IMR-90 (cell line): ENCODE results near the gene TAF6L. TPM values are rescaled to one million over a fixed set of nuclear protein-coding genes. Genes with fewer than 3 reads are reported as not detected.

Source experiments
- ATAC-seq: fragments of 200-7000 bp; cut with Tn5 transposase; 2 replicates; pipeline ENCODE4 v1.9.1; 2020; ENCODE audit warnings: low read depth, mild to moderate bottlenecking, moderate library complexity
- BruUV-seq: library from RNA; stranded (reverse); fragments of 400-500 nt; replicated peaks from 2 replicates; lab custom pipeline; 2021; lab: Mats Ljungman, UMichigan
- CTCF ChIA-PET: fragments of 300-600 bp; formaldehyde crosslinking; extraction: SDS; loops from one replicate; lab custom pipeline; 2021; ENCODE audit warnings: antibody characterized with exemption; lab: Yijun Ruan, JAX
- POLR2A ChIA-PET: fragments of 300-600 bp; sonication (Branson Sonifier 250); formaldehyde crosslinking; loops from one replicate; lab custom pipeline; 2022; ENCODE audit warnings: antibody characterized with exemption; ENCODE audit not compliant: unreplicated experiment; lab: Charles Lee
- DNase-seq: peaks from one replicate; pipeline ENCODE4 v3.0.0; 2013
- H2AFZ ChIP-seq: replicated peaks from 2 replicates; pipeline ENCODE3; 2013; ENCODE audit warnings: low read length, mild to moderate bottlenecking; ENCODE audit not compliant: poor library complexity
- H2AK5ac ChIP-seq: 2 replicates; pipeline ENCODE4 v1.6.1; 2013; ENCODE audit warnings: low read depth, low read length, inconsistent platforms
- H2AK9ac ChIP-seq: replicated peaks from 2 replicates; pipeline ENCODE3; 2013; ENCODE audit warnings: mild to moderate bottlenecking, low read depth, low read length, moderate library complexity; ENCODE audit not compliant: poor library complexity
- H2BK120ac ChIP-seq: 2 replicates; pipeline ENCODE4 v1.6.1; 2013; ENCODE audit warnings: low read depth, low read length, inconsistent platforms
- H2BK15ac ChIP-seq: 3 replicates; pipeline ENCODE4 v1.6.1; 2013; ENCODE audit warnings: low read depth, low read length, inconsistent platforms
- H2BK20ac ChIP-seq: 2 replicates; pipeline ENCODE4 v1.6.1; 2013; ENCODE audit warnings: low read depth, mild to moderate bottlenecking, inconsistent platforms, low read length, moderate library complexity
- H2BK5ac ChIP-seq: 2 replicates; pipeline ENCODE4 v1.6.1; 2013; ENCODE audit warnings: mild to moderate bottlenecking, low read depth, low read length, inconsistent platforms; ENCODE audit not compliant: poor library complexity, severe bottlenecking
- H3K14ac ChIP-seq: replicated peaks from 2 replicates; pipeline ENCODE4 v1.6.1; 2013; ENCODE audit warnings: low read depth, low read length, inconsistent platforms
- H3K18ac ChIP-seq: 2 replicates; pipeline ENCODE4 v1.6.1; 2013; ENCODE audit warnings: low read depth, low read length, control low read depth
- H3K23ac ChIP-seq: 2 replicates; pipeline ENCODE4 v1.6.1; 2013; ENCODE audit warnings: low read depth, low read length, inconsistent platforms
- H3K27ac ChIP-seq: 2 replicates; pipeline ENCODE4 v1.5.1; 2013; ENCODE audit warnings: mild to moderate bottlenecking, control low read depth, low read length; ENCODE audit not compliant: insufficient read depth
- H3K27me3 ChIP-seq: 2 replicates; pipeline ENCODE4 v1.6.1; 2013; ENCODE audit warnings: low read length; ENCODE audit not compliant: control insufficient read depth, insufficient read depth
- H3K36me3 ChIP-seq: 2 replicates; pipeline ENCODE4 v1.6.1; 2013; ENCODE audit warnings: low read length, mixed read lengths; ENCODE audit not compliant: control insufficient read depth, insufficient read depth
- H3K4ac ChIP-seq: 2 replicates; pipeline ENCODE4 v1.6.1; 2013; ENCODE audit warnings: low read depth, low read length, inconsistent platforms
- H3K4me1 ChIP-seq: 2 replicates; pipeline ENCODE4 v1.6.1; 2013; ENCODE audit warnings: low read length, mixed read lengths; ENCODE audit not compliant: control insufficient read depth, insufficient read depth
- H3K4me2 ChIP-seq: 2 replicates; pipeline ENCODE4 v1.6.1; 2013; ENCODE audit warnings: low read depth, mild to moderate bottlenecking, control low read depth, low read length, moderate library complexity
- H3K4me3 ChIP-seq: 2 replicates; pipeline ENCODE4 v1.5.1; 2013; ENCODE audit warnings: low read depth, mild to moderate bottlenecking, control low read depth, low read length, moderate library complexity; ENCODE audit not compliant: insufficient read depth
- H3K56ac ChIP-seq: 2 replicates; pipeline ENCODE4 v1.6.1; 2013; ENCODE audit warnings: low read length, inconsistent platforms; ENCODE audit not compliant: insufficient read depth; ENCODE audit errors: extremely low read depth
- H3K79me1 ChIP-seq, 2 experiments: 2 replicates each; pipeline ENCODE4 v1.6.1; 2013; ENCODE audit warnings: low read length in 2 of 2, inconsistent platforms in 1 of 2, low read depth in 1 of 2
- H3K9ac ChIP-seq: 2 replicates; pipeline ENCODE4 v1.6.1; 2013; ENCODE audit warnings: low read depth, low read length, control low read depth
- H3K9me1 ChIP-seq: 2 replicates; pipeline ENCODE4 v1.6.1; 2013; ENCODE audit warnings: low read length, inconsistent platforms; ENCODE audit not compliant: insufficient read depth
- H3K9me3 ChIP-seq: 2 replicates; pipeline ENCODE4 v1.6.1; 2013; ENCODE audit warnings: low read length; ENCODE audit not compliant: control insufficient read depth, insufficient read depth
- H4K20me1 ChIP-seq: 2 replicates; pipeline ENCODE4 v1.6.1; 2013; ENCODE audit warnings: low read length, inconsistent platforms; ENCODE audit not compliant: insufficient read depth
- H4K5ac ChIP-seq: 2 replicates; pipeline ENCODE4 v1.6.1; 2013; ENCODE audit warnings: mild to moderate bottlenecking, low read depth, low read length, control low read depth
- H4K8ac ChIP-seq, 2 experiments: 2 replicates each; pipeline ENCODE4 v1.6.1; 2013; ENCODE audit warnings: low read depth in 2 of 2, low read length in 2 of 2, control low read depth in 1 of 2, inconsistent platforms in 1 of 2
- H4K91ac ChIP-seq: 2 replicates; pipeline ENCODE4 v1.6.1; 2013; ENCODE audit warnings: low read depth, low read length, inconsistent platforms; ENCODE audit not compliant: insufficient read depth
- CEBPB ChIP-seq: IDR thresholded peaks from 2 replicates; pipeline ENCODE4 v1.6.1; 2012; ENCODE audit warnings: low read depth, low read length, improper control_type of control experiment
- CHD1 ChIP-seq: IDR thresholded peaks from 2 replicates; pipeline ENCODE4 v1.6.1; 2012; ENCODE audit warnings: low read depth, low read length, improper control_type of control experiment
- CTCF ChIP-seq: conservative IDR thresholded peaks from 2 replicates; pipeline ENCODE4 v1.5.1; 2012; ENCODE audit warnings: mild to moderate bottlenecking, low read depth, low read length, improper control_type of control experiment
- FOS ChIP-seq: fragments of 150-350 bp; IDR thresholded peaks from 2 replicates; pipeline ENCODE4 v1.6.1; 2016; ENCODE audit warnings: low read depth, low read length
- MAFK ChIP-seq: IDR thresholded peaks from 2 replicates; pipeline ENCODE4 v1.6.1; 2012; ENCODE audit warnings: low read depth, low read length, improper control_type of control experiment
- MAZ ChIP-seq: IDR thresholded peaks from 2 replicates; pipeline ENCODE4 v1.6.1; 2012; ENCODE audit warnings: low read depth, mild to moderate bottlenecking, low read length, improper control_type of control experiment, moderate library complexity, borderline replicate concordance
- MXI1 ChIP-seq: IDR thresholded peaks from 2 replicates; pipeline ENCODE4 v1.6.1; 2012; ENCODE audit warnings: low read depth, mild to moderate bottlenecking, low read length, moderate library complexity, borderline replicate concordance
- NFE2L2 ChIP-seq: fragments of 150-350 bp; IDR thresholded peaks from 2 replicates; pipeline ENCODE4 v1.6.1; 2016; ENCODE audit warnings: low read depth, mild to moderate bottlenecking, low read length
- POLR2A ChIP-seq: IDR thresholded peaks from 2 replicates; pipeline ENCODE4 v1.6.1; 2012; ENCODE audit warnings: mild to moderate bottlenecking, low read depth, low read length
- RCOR1 ChIP-seq: IDR thresholded peaks from 2 replicates; pipeline ENCODE4 v1.6.1; 2012; ENCODE audit warnings: mild to moderate bottlenecking, low read length, improper control_type of control experiment; ENCODE audit not compliant: insufficient replicate concordance
- SMC3 ChIP-seq: fragments of 150-350 bp; IDR thresholded peaks from 2 replicates; pipeline ENCODE4 v1.6.1; 2016; ENCODE audit warnings: low read depth, mild to moderate bottlenecking, antibody characterized with exemption, low read length, moderate library complexity
- USF2 ChIP-seq: fragments of 150-350 bp; IDR thresholded peaks from 2 replicates; pipeline ENCODE4 v1.6.1; 2017; ENCODE audit warnings: mild to moderate bottlenecking, antibody characterized with exemption, low read length, low read depth
- WGBS, 2 experiments: methylation state at CpG; one replicate each; pipeline versions ENCODE4 v1.1.5 to v1.1.7; 2013; ENCODE audit warnings: missing lambda C conversion rate in 2 of 2; ENCODE audit not compliant: insufficient read length in 1 of 2; ENCODE audit errors: extremely low coverage in 2 of 2; 5-methylcytosine and 5-hydroxymethylcytosine counted together
- dilution Hi-C: fragments of 300-500 bp; cut with HindIII; formaldehyde crosslinking; loops from one replicate; pipeline ENCODE4 v1.14.3; 2018; ENCODE audit warnings: low sequenced_read_pairs; ENCODE audit not compliant: unreplicated experiment
- in situ Hi-C: fragments of 300-500 bp; cut with MboI; formaldehyde crosslinking; loops from 3 replicates; pipeline ENCODE4 v1.14.3; 2019; ENCODE audit warnings: low sequenced_read_pairs, inconsistent platforms, mixed read lengths
- intact Hi-C: fragments of 100-400 bp; cut with micrococcal nuclease; formaldehyde crosslinking; loops from 2 replicates; pipeline ENCODE4 v1.10.0; 2022
- polyA plus RNA-seq, 3 experiments: library from polyadenylated mRNA; depleted of rRNA; stranded (reverse); fragments of >200 nt; gene quantifications; 2 replicates each; pipeline ENCODE4 v1.2.3, GENCODE V29; 2012; ENCODE audit warnings: low replicate concordance in 1 of 3
- total RNA-seq: library from RNA; depleted of rRNA; stranded (reverse); fragments of >200 nt; gene quantifications from 2 replicates; pipeline ENCODE4 v1.2.3, GENCODE V29; 2012
- TF ChIP-seq, protein P1 (sequence below): fragments of 150-350 bp; IDR thresholded peaks from 2 replicates; pipeline ENCODE4 v1.6.1; 2016; ENCODE audit warnings: low read depth, mild to moderate bottlenecking, low read length, moderate library complexity, borderline replicate concordance

Gene TAF6L
- total and polyA plus RNA-seq, 2 of the 4 experiments (the other 2 are of a cell fraction), result 9.5 to 13.5 TPM

DNA sequence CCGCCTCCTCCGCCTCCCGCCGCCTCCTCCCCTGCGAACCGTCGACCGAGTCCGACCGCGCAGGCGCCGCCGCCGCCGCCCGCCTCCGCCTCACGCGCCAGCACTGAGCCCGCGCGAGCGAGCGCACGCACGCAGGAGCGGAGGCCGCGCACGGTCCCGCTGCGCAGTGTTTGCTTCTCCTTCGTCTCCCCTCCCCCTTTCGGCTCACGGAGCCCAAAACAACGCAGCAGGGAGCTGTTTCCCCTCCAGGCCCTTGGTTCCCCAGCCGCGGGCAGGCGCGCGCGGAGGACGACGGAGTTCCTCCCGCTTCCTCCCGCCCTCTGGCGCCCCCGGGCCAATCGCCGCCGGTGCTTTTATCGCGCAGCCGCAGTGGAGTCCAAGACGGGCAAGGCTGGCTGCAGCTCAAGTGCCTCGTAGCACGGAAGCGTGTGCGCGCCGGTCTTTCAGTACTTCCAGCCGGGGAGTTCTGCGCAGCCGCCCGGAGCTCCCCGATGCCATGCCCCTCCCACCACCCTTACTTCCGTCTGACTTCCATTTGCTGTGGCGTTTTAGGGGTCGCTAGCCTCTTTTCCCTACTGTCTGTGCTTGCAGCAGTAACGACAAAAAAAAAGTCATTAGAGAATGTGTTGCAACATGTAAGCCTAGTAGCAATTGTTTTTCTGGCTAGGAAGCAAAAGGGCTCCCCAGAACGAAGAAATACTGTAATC lies 43.9 kb upstream of the TAF6L start, which contains the start of gene HNRNPUL2:
TSS of gene HNRNPUL2 (minus strand) at position 293 of the 707 bp plus-strand sequence. CDS start 301 bp downstream, outside the sequence.
- H3K9me3 ChIP-seq, result no peaks in the 10 kb centered on the region
- peak within 1 kb of the TSS; percentile 99 for H3K56ac ChIP-seq
- peak within 1 kb of the TSS; percentile 99 for H3K4me2 ChIP-seq
- H3K27me3 ChIP-seq, result no peaks in the 10 kb centered on the region
- CTCF ChIA-PET, result interaction anchor here (0.6 kb wide), 1 partner anchor 133 kb away, joined by 4 read pairs; no protein-coding TSS in a partner anchor
- H3K14ac ChIP-seq, result peak within 1 kb of the TSS; percentile 99
- H3K36me3 ChIP-seq, result peaks cover 14% of the 10 kb centered on the region
- 0% methylated on average over 4 of the region's 72 CpGs; no CpG with 5 or more reads in 1 of the 2 experiments for WGBS, 2 experiments
- H2AFZ ChIP-seq, result peak within 1 kb of the TSS; percentile 98
- H3K23ac ChIP-seq, result peak within 1 kb of the TSS; percentile 98
- in situ Hi-C loops (no loop called here), dilution Hi-C loops (no loop called here), intact Hi-C loops (loop anchor here (5.0 kb wide), 2 partner anchors 35 to 135 kb away; partner anchors contain the start of gene POLR2G)
- peak; percentile 85 for ATAC-seq
- peak within 1 kb of the TSS; percentile 98 to 100 for H4K8ac ChIP-seq
- H3K9me1 ChIP-seq, result no peaks in the 10 kb centered on the region
- peak within 1 kb of the TSS; percentile 88 for H3K18ac ChIP-seq
- H2AK5ac ChIP-seq, result peak within 1 kb of the TSS; percentile 94
- POLR2A ChIA-PET, result interaction anchor here (0.8 to 1.8 kb wide), 7 partner anchors 9 to 129 kb away, joined by 3 to 7 read pairs (median 5); partner anchors contain the start of genes LBHD1, STX5, UQCC3 and ZBTB3
- peak within 1 kb of the TSS; percentile 99 for H4K91ac ChIP-seq
- H3K4me1 ChIP-seq, result peaks cover 4% of the 10 kb centered on the region
- peak; percentile 99 for DNase-seq
- peak within 1 kb of the TSS; percentile 93; the same call in 1 of the 3 replicates for H2BK15ac ChIP-seq
- H3K79me1 ChIP-seq, result peaks cover 13 to 33% of the 10 kb centered on the region in 2 experiments; a peak in 3 of 4 replicates
- H3K9ac ChIP-seq, result peak within 1 kb of the TSS; percentile 87
- peak within 1 kb of the TSS; percentile 99 for H2AK9ac ChIP-seq
- H3K4ac ChIP-seq, result peak within 1 kb of the TSS; percentile 98
- H2BK120ac ChIP-seq, result peak within 1 kb of the TSS; percentile 95
- H2BK20ac ChIP-seq, result peak within 1 kb of the TSS; percentile 68; the same call in 1 of the 2 replicates
- H3K27ac ChIP-seq, result peak within 1 kb of the TSS; percentile 96
- peak within 1 kb of the TSS; percentile 97 for H2BK5ac ChIP-seq
- H4K5ac ChIP-seq, result peak within 1 kb of the TSS; percentile 96
- H3K4me3 ChIP-seq, result peak within 1 kb of the TSS; percentile 85
- H4K20me1 ChIP-seq, result peaks cover 42% of the 10 kb centered on the region
- no TSS peak for BruUV-seq
- peak; percentile 74; the same call in 1 of the 2 replicates for TF ChIP-seq MAZ
- TF ChIP-seq SMC3, result no peak
- TF ChIP-seq POLR2A, result peak; percentile 87
- TF ChIP-seq MXI1, result peak; percentile 46; the same call in 1 of the 2 replicates
- TF ChIP-seq CTCF, result no peak
- TF ChIP-seq, protein P1, sequence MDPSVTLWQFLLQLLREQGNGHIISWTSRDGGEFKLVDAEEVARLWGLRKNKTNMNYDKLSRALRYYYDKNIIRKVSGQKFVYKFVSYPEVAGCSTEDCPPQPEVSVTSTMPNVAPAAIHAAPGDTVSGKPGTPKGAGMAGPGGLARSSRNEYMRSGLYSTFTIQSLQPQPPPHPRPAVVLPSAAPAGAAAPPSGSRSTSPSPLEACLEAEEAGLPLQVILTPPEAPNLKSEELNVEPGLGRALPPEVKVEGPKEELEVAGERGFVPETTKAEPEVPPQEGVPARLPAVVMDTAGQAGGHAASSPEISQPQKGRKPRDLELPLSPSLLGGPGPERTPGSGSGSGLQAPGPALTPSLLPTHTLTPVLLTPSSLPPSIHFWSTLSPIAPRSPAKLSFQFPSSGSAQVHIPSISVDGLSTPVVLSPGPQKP, result no peak
- TF ChIP-seq CHD1, result no peak; the same call in 1 of the 2 replicates
- TF ChIP-seq USF2, result peak; percentile 23; the same call in 1 of the 2 replicates
- TF ChIP-seq RCOR1, result no peak
- TF ChIP-seq CEBPB, result 0 out of 2 replicates have a peak, but pooled peaks have one; percentile 13
- no peak for TF ChIP-seq NFE2L2
- no peak for TF ChIP-seq MAFK
- no peak for TF ChIP-seq FOS
